GM21390 (cell line): ENCODE results near the gene ZSCAN5B.
"Not testable (repeated sequence)": the region's sequence is repeated elsewhere in the genome, so short reads cannot be mapped to it uniquely, and the experiment has no call there.

Experiments
- ATAC-seq: cut with Tn5 transposase; IDR thresholded peaks from one replicate; pipeline ENCODE4 v1.9.1; 2021; ENCODE audit not compliant: unreplicated experiment

The ZSCAN5B gene

DNA sequence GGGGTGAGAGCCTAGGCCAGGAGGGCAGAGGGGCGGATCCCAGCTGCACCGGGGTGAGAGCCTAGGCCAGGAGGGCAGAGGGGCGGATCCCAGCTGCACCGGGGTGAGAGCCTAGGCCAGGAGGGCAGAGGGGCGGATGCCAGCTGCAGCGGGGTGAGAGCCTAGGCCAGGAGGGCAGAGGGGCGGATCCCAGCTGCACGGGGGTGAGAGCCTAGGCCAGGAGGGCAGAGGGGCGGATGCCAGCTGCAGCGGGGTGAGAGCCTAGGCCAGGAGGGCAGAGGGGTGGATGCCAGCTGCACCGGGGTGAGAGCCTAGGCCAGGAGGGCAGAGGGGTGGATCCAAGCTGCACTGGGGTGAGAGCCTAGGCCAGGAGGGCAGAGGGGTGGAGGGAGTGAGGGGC, 21.3 kb downstream of the ZSCAN5B start:
- ATAC-seq = not testable (repeated sequence)

DNA sequence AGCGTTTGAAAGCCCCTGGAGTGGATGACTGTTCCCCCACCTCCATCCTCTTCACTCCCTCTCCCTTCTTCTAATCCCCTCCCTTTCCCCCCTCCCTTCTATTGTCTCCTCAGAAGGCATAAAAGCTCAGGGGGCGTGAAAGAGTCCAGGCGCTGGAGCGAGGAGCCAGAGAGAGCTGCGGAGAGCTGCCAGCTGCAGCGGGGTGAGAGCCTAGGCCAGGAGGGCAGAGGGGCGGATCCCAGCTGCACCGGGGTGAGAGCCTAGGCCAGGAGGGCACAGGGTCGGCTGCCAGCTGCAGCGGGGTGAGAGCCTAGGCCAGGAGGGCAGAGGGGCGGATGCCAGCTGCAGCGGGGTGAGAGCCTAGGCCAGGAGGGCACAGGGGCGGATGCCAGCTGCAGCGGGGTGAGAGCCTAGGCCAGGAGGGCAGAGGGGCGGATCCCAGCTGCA, 21.7 kb downstream of the ZSCAN5B start, which contains the start of gene GALP:
GALP (plus strand) TSS at position 148 of the 447 bp plus-strand sequence. CDS start 1,101 bp downstream, outside the sequence.
- not testable (repeated sequence) for ATAC-seq

DNA sequence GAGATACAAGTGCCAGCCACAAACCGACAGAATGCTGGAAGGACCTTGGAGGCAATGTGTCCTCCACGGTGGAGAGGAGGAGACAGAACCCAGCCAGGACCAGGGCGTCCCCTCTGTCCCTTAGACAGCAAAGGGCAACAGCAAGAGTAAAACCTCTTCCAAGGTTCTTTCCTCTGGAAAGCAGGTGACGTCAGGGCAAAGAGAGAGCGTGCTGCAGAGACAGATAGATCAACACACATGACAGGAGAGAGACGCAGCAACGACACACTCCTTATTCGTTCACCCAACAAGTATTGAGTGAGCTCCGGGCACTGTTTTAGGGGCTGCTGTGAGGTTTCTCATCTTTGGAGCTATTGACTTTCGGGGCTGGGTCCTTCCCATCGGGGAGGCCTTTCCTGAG, 23.0 kb downstream of the ZSCAN5B start:
- ATAC-seq = no peak

DNA sequence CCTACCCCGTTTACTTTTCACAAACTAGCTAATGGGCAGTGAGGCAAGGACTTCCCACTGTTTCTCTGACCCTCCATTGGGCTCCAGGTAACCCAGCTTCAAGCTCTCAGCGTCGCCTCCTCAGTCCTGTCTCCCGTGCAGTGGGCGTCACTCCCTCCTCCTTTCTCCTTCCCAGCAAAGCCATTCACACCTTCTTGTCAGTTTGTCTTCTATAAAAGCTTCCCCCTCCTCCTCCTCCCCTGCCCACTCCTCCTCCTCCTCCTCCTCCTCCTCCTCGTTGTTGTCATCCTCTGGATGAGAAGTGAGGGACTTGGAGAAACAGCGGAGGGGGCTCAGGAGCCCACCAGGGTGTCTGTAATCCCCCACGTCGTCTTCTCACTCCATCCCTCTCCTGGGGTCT, 23.5 kb downstream of the ZSCAN5B start:
- no peak for ATAC-seq

DNA sequence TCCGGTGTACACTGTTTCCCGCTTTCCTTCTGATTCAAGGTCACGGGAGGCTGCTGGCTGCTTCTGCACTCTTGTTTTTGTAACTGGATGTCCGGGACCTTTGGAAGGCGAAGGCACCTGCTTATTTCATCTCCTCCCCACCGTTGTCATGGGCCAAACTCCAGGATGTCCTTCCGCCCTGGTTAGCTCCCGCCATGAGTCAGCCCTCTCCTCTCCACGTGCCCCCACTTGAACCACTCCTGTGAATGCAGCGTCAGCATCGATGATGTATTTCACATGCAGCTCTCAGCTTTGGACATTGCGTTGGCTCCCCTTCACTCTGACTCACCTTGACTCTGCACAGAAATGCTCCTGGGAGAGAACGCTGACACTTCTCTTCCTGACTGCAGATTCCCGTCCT, 27.3 kb downstream of the ZSCAN5B start:
- no peak for ATAC-seq

DNA sequence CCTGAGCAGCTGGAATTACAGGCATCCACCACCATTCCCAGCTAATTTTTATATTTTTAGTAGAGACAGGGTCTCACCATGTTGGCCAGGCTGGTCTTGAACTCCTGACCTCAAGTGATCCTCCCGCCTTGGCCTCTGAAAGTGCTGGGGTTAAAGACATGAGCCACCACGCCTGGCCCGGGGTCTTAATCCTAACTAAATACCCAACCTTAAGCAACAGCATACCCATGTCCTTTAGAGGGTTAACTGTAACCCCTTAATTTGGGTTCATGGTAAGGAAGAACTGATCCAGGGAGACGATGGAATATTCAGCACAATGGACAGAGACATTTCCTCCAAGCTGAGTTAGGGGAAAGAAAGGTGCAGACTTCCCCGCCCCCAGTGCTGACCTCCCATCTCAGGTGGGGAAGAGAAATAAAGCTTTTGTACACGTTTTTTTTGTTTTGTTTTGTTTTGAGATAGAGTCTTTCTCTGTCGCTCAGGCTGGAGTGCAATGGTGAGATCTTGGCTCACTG, 30.5 kb downstream of the ZSCAN5B start:
- ATAC-seq = no peak

DNA sequence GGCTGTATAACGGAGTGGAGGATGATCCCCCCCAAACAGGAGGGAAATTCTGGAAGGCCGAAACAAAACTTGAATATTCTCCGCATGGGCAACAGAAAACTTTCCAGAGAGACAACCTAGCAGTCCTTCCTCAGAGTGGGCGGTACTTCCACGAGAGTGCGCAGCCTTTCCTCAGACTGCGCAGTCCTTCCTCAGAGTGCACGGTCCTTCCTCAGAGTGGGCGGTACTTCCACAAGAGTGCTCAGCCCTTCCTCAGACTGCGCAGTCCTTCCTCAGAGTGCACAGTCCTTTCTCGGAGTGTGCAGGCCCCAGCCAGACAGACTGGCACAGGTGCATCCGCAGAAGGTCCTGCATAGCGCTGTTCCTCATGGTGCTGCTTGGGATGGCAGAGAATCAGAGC, 34.5 kb downstream of the ZSCAN5B start:
- ATAC-seq = no peak

DNA sequence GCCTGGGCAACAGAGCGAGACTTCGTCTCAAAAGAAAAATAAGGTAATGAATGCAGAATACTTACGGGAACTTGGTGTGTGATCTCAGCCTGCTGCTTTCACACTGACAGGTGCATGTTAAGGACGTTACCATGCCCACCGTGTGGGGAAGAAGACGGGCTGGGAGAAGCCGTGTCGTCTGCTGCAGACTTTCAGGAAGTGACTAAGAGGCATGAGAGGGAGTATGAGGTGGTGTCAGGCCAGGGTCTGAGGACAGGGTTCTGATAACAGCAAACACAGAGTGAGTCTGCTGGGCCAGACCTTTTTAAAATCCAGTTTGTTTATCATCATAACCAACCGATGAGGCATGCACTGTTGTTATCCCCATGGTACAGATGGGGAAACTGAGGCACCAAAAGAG, 35.3 kb downstream of the ZSCAN5B start:
- ATAC-seq = no peak

DNA sequence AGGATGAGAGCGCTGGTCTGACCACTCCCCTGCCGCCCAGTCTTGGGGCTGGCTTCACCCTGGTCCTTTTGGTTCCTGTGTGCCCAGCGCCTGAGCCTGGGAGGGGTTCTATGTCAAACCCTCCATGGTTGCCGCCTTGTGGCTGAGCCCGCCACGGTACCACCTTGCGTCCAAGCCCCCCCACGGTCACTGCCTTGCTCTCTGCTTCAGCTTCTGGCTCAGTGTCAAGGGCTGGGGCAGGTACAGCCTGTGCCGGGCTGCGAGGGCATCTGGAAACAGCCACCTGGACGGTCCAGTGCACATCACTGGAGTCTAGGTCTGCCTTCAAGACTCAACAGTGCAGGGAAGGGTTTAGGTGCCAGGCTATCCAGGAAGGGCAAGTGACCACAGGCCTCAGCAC, 36.0 kb downstream of the ZSCAN5B start:
- no peak for ATAC-seq

DNA sequence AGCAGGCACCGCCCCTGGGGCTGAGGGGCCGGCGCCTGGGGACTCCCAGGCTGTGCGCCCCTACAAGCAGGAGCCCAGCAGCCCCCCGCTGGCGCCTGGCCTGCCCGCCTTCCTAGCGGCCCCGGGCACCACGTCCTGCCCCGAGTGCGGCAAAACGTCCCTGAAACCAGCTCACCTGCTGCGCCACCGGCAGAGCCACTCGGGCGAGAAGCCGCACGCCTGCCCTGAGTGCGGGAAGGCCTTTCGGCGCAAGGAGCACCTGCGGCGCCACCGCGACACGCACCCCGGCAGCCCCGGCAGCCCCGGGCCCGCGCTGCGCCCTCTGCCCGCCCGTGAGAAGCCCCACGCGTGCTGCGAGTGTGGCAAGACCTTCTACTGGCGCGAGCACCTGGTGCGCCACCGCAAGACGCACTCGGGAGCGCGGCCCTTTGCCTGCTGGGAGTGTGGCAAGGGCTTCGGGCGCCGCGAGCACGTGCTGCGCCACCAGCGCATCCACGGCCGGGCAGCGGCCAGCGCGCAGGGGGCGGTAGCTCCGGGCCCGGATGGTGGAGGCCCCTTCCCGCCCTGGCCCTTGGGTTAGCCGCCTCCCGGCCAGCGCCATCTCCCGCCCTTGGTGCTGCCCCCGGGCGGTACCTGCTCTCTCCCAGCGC, 37.8 kb downstream of the ZSCAN5B start:
- ATAC-seq = no peak

DNA sequence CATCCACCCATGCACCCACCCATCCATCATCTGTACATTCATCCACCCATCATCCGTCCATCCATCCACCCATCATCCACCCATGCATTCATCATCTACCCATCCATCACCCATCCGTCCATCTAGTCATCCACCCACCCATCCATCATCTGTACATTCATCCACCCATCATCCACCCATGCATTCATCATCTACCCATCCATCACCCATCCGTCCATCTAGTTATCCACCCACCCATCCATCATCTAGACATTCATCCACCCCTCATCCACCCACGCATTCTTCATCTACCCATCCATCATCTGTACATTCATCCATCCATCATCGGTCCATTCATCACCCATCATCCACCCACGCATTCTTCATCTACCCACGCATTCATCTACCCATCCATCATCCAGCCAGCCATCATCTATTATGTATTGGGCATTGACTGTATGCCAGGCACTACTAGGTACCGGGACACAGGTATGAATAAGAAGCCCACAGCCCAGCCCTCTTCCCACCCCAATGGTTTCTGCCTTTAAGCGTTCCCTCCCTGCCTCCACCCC, 38.5 kb downstream of the ZSCAN5B start:
- ATAC-seq = no peak

DNA sequence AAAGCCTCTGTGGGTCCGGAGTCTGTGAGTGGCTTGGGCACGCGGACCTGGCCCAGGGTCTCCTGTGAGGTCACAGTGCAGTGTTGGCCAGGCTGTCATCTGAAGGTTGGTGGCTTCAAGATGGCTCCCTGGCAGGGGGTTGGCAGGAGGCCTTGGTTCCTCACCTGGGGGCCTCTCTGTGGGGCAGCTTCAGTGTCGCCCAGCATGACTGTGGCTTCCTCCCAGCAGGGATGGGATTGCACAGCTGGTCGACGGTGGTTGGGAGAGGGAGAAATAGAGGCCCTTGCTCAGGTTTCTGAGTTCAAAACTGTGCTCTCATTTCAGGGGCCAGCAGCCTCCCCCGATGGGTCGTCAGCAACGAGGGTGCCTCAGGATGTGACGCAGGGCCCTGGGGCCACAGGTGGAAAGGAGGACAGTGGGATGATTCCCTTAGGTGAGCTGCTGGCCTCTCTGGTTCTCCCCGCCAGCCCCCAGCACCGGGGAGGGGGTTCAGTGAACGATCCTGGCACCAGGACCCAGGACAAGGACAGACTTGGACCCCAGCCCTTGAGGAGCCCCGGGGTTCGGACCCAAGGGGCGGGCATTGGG, 39.3 kb downstream of the ZSCAN5B start:
- ATAC-seq = no peak

DNA sequence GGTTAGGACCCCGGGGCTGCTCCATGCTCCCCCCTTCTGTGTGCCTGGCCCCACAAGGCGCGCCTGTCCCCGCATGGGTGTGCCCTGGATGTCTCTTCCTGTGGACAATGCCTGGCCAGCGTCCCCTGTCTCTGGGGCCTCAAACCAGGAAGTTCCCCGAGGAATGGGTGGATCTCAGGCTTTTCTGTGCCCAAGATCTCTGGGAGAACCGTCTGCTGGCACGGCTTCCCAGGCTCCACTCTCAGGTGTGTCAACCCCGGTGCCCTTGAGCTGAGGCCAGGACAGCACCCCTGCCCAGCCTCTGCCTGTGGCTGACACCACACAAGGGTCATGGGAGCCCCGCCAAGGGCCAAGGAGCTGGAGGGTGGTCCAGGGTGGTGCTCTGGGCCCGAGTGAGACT, 40.8 kb downstream of the ZSCAN5B start:
- no peak for ATAC-seq

DNA sequence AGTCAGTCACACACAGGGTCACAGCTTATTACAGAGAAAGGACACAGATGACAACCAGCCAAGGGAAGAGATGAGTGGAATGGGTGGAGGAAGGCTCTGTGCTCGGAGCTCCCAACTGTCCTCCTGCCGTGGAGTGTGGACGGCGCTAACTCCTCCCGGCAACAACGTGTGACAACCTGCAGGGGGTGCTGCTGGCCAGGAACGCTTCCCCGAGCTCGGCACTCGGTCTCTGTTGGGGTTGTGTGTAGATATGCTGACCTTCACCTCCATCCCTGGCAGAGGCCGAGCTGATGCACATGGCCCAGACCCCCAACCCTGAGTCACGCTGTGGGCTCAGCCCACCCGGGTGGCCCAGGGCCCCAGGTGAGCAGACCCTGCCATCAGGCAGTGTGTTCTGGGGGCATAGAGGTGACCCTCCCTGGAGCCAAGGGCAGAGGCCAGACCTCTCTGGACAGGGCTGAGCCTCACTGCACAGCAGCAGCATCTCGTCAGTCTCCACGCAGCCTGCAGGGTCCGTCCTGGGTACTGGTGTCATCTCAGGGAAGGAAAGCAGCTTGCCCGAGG, 42.4 kb downstream of the ZSCAN5B start:
- ATAC-seq = no peak

DNA sequence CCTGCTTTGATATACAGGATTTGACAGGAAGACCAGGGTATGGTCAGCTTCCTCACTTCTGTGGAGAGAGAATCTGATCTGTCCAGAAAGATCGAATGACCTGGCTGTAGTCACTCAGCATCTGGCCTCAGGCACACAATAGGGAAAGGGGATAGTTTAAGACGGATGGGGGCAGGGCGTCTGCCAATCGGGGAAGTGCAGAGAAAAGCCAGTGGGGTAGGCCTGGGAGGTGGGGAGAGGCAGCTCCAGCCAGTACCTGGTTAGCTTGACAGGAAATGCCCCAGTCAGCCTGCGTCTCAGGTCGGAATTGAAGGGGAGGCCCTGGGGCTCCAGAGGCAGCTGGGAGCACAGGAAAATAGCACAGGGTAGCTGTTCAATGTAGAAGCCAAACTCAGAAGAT, 44.1 kb downstream of the ZSCAN5B start:
- no peak for ATAC-seq

DNA sequence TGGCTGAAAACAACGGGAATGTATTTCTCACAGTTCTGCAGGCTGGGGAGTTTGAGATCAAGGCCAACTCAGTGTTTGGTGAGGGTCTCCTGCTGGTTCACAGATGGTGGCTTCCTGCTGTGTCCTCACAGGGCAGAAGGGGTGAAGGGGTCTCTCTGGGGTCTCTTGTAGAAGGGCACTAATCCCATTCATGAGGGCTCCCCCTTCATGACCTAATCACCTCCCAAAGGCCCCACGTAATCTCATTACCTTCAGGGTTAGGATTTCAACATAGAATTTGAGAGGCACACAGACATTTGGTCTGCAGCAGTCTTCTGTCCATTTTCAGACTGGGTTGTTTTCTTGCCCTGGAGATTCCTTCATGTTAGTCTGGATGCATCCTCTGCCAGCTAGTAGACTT, 44.9 kb downstream of the ZSCAN5B start:
- ATAC-seq = no peak

DNA sequence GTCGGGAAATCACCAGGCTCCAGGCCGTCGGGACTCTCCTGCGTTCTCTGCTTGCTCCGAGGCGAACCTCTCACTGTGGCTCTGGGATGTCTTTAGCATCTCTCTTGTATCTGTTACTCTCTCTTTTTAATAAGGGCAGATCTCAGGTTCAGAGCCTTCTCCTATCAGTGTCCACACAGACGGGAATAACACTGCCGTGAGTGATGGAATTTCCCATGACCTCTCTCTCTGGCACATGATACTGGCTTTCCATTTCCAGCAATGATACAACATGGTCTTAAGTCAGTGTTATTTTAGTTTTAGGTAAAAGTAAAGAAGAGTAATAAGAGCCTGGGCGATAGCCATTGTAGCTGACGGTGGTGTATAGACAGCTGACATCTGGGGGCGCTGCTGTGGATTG, 47.2 kb downstream of the ZSCAN5B start:
- ATAC-seq = no peak

DNA sequence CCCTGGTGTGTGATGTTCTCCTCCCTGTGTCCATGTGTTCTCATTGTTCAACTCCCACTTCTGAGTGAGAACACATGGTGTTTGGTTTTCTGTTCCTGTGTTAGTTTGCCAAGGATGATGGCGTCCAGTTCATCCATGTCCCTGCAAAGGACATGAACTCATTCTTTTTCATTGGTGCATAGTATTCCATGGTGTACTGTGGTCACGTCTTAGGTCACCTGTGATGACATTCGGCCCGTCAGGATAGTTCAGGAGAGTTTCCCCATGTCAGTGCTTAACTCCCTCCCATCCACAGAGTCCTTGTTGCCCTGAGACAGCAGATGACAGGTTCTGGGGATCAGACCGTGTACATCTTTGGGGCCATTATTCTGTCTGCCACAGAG, 47.9 kb downstream of the ZSCAN5B start:
- no peak for ATAC-seq

DNA sequence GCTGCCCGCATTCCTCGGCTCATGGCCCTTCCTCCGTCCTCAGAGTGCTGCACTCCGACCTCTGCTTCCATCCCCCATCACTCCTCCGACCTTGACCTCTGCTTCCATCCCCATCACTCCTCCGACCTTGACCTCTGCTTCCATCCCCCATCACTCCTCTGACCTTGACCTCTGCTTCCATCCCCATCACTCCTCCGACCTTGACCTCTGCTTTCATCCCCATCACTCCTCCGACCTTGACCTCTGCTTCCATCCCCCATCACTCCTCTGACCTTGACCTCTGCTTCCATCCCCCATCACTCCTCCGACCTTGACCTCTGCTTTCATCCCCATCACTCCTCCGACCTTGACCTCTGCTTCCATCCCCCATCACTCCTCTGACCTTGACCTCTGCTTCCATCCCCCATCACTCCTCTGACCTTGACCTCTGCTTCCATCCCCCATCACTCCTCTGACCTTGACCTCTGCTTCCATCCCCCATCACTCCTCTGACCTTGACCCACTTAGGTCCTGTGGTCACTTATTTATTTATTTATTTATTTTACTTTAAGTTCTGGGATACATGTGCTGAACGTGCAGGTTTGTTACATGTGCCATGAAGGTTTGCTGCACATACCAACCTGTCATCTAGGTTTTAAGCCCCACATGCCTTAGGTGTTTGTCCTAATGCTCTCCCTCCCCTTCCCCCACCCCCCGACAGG, 48.5 kb downstream of the ZSCAN5B start:
- not testable (repeated sequence) for ATAC-seq

DNA sequence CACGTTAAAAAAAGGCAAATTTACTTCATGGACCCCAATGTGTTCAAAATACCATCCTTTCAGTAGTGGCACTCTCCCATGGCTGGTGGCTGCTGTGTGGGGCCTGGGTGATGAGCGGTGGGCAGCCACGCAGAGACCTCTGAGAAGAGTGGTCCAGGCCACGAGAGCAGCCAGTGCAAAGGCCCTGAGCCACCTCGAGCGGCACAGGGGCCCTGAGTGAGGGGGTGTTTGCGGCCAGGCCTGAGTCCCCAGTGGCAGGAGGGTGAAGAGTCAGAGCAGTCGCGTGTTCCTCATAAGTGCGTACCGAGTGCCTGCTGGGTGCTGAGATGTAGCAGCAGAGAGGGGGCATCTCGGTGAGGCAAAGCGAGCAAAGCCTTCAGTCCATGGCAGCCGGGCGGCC, 49.5 kb downstream of the ZSCAN5B start:
- ATAC-seq = no peak

DNA sequence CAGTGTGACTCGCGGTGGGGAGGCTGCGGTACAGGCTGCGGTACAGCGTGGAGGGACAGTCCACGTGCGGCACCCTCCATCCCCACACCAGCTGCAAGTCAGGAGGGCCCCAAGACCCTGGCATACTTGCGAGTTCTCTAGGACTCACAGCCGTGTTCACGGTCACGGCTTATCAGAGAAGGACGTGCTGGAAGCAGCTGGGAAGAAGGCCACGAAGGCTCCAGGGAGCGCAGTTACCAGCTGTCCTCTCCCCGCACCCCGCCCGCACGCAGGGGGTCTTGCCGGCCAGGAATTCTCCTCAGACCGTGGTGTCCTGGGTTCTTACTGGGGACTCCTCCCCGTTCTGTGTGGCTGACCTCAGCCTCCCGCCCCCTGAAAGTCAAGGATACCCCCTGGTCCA, 50.3 kb downstream of the ZSCAN5B start:
- ATAC-seq = no peak

DNA sequence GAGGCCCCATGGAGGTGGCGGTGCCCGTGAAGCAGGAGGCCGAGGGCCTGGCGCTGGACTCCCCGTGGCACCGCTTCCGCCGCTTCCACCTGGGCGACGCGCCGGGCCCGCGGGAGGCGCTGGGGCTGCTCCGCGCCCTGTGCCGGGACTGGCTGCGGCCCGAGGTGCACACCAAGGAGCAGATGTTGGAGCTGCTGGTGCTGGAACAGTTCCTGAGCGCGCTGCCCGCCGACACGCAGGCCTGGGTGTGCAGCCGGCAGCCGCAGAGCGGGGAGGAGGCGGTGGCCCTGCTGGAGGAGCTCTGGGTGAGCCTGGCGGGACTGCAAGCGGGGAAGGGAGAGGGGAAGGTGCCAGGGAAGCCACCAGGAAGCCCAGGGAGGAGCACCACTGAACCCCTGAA, 50.7 kb downstream of the ZSCAN5B start:
- ATAC-seq = no peak
